Right atrium auricular region (tissue), 2 donors: ENCODE measurements around the gene CEP128. TPM values are rescaled to one million over a fixed set of nuclear protein-coding genes. Genes with fewer than 3 reads are reported as not detected.

Experiments used
- DNase-seq: peaks from one replicate; pipeline ENCODE4 v3.0.0-alpha.2; 2019; ENCODE audit warnings: low spot score
- H3K27ac ChIP-seq, 2 donors: fragments of 200-600 bp; sonication (generic); 1 replicate in 1 of 2; 2 replicates in 1 of 2; pipeline ENCODE4 v1.5.1; 2016 to 2019
- H3K27me3 ChIP-seq, 2 donors: fragments of 200-600 bp; sonication (generic); one replicate each; pipeline versions ENCODE4 v1.5.1 to v1.6.0; 2017 to 2019
- H3K36me3 ChIP-seq: fragments of 200-600 bp; sonication (generic); one replicate; pipeline ENCODE4 v1.5.1; 2016
- H3K4me1 ChIP-seq, 2 donors: fragments of 200-600 bp; sonication (generic); one replicate each; pipeline versions ENCODE4 v1.5.1 to v1.6.0; 2017 to 2019
- H3K4me3 ChIP-seq, 2 donors: fragments of 200-600 bp; sonication (generic); 1 replicate in 1 of 2; 2 replicates in 1 of 2; pipeline ENCODE4 v1.5.1; 2017 to 2019; ENCODE audit warnings: mild to moderate bottlenecking in 1 of 2, moderate library complexity in 1 of 2
- H3K9me3 ChIP-seq, 2 donors: fragments of 200-600 bp; sonication (generic); one replicate each; pipeline ENCODE4 v1.5.1; 2019
- total RNA-seq, 2 donors: library from RNA; depleted of rRNA; stranded (reverse); fragments of >200 nt; gene quantifications; one replicate each; pipeline ENCODE4 v1.1.0, GENCODE V29; 2016
- TF ChIP-seq, protein P1 (sequence below), 2 donors: fragments of 200-600 bp; sonication (generic); IDR thresholded peaks; one replicate each; pipeline ENCODE4 v1.5.1; 2019; ENCODE audit warnings: antibody characterized with exemption in 2 of 2

The CEP128 gene
- total RNA-seq, 2 donors from 2014 or later, result 1.3 to 2.7 TPM

DNA sequence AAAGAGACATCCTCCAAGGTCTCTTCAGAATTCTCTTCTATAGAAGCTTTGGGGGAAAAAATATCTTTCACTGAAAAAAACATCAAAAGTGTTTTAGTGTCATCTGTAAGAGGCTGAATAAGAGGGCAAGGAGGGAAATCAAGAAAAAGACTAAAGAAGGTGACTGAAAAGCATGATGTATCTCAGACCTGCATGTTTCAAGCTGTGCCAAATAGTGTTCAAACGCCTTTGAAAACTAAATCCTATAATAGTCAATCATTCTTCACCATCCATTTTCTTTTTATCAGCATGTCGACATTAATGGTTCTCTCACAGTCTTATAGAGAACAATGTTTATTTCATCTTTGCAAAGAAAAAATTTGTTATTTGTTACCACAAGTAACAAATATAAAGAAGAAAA lies 94.5 kb downstream of the CEP128 start:
- no peak overlapping the region for H3K4me3 ChIP-seq
- TF ChIP-seq, protein P1, sequence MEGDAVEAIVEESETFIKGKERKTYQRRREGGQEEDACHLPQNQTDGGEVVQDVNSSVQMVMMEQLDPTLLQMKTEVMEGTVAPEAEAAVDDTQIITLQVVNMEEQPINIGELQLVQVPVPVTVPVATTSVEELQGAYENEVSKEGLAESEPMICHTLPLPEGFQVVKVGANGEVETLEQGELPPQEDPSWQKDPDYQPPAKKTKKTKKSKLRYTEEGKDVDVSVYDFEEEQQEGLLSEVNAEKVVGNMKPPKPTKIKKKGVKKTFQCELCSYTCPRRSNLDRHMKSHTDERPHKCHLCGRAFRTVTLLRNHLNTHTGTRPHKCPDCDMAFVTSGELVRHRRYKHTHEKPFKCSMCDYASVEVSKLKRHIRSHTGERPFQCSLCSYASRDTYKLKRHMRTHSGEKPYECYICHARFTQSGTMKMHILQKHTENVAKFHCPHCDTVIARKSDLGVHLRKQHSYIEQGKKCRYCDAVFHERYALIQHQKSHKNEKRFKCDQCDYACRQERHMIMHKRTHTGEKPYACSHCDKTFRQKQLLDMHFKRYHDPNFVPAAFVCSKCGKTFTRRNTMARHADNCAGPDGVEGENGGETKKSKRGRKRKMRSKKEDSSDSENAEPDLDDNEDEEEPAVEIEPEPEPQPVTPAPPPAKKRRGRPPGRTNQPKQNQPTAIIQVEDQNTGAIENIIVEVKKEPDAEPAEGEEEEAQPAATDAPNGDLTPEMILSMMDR (IDR thresholded peaks at IDR 0.05), result no peak
- DNase-seq, result no peak
- H3K4me1 ChIP-seq, result no peaks in the 10 kb centered on the region
- no peaks in the 10 kb centered on the region for H3K9me3 ChIP-seq
- no peak overlapping the region for H3K27ac ChIP-seq
- no peaks in the 10 kb centered on the region for H3K36me3 ChIP-seq
- H3K27me3 ChIP-seq, result no peaks in the 10 kb centered on the region

DNA sequence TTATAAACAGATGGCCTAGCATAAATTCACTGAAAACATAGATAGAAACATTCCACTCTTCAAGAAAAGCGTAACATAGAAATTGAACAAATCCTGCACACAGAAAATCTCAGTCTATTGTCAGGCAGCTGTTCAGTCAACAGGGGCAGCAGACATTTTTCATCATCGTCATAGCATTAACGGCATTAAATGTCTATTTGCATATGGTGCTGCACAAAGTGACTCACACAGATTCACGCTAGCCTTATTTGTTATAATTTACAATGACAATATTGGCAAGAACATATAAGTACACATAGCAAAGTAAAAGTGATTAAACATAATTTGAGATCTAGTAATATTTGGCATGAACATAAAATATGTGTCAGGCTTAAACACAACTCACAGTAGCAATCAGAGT lies 95.7 kb downstream of the CEP128 start:
- Histone ChIP-seq H3K27ac (no peak overlapping the region), H3K36me3 (no peaks in the 10 kb centered on the region), H3K4me3 (no peak overlapping the region), H3K27me3 (no peaks in the 10 kb centered on the region), H3K4me1 (no peaks in the 10 kb centered on the region), H3K9me3 (no peaks in the 10 kb centered on the region)
- TF ChIP-seq, protein P1 (IDR thresholded peaks at IDR 0.05), result no peak
- DNase-seq, result no peak

DNA sequence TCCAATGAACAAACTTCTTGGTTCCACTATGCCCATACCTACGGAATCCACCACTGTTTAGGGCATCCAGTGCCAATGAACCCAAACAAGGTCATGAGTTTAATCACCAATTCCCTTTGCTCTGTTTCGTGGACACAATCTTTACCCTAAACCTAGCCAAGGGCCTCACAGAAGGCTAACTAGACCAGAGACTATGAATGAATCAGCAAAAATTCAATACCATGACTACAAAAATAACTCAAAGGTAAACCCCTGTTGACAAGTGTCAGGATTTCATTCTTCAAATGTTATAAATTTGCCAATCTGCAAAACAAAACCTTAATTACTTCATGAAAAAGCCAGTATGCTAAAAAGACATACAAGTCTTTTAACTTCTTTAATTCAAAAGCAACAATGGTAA lies 96.7 kb downstream of the CEP128 start:
- no peak overlapping the region for H3K27ac ChIP-seq
- DNase-seq, result no peak
- TF ChIP-seq, protein P1 (IDR thresholded peaks at IDR 0.05), result no peak
- H3K27me3 ChIP-seq, result no peaks in the 10 kb centered on the region
- H3K36me3 ChIP-seq, result no peaks in the 10 kb centered on the region
- H3K4me1 ChIP-seq, result no peaks in the 10 kb centered on the region
- H3K9me3 ChIP-seq, result no peaks in the 10 kb centered on the region
- no peak overlapping the region for H3K4me3 ChIP-seq

DNA sequence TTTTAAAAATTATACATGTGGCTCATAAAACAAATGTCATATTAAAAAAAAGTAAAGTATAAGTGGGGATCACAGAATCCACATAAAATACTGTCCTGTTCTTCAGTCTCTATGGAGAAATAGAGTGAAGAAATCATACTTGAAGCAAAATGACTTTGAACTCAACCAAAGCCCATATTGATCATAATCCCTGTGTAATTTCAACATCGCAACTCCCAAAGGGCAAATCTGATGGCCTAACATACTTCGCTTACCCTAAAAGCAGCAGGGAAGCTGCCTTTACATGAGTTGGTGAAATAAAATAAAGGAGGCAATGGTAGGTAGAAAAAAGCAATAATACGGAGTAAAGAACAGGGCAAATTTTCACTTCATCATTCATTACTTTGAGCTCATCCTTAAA lies 101.8 kb downstream of the CEP128 start:
- TF ChIP-seq, protein P1 (IDR thresholded peaks at IDR 0.05), result no peak
- no peaks in the 10 kb centered on the region for H3K36me3 ChIP-seq
- H3K27me3 ChIP-seq, result no peaks in the 10 kb centered on the region
- H3K4me3 ChIP-seq, result no peak overlapping the region
- H3K27ac ChIP-seq, result no peak overlapping the region
- no peaks in the 10 kb centered on the region for H3K4me1 ChIP-seq
- H3K9me3 ChIP-seq, result no peaks in the 10 kb centered on the region
- no peak for DNase-seq

DNA sequence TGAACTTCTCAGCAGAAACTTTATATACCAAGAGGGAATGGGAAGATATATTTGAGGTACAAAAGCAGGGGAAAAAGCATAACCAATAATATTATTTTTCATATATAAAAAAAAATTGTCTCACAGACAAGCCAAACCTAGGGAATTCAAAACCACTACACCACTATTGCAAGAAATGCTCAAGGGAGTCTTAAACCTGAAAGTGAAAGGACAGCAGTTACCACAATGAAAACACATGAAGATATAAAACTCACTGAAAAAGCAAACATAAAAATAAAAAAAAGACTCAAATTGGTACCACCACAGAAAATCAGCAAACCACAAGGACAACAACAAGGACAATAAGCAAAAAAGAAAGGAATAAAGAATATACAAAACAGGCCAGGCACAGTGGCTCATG lies 131.9 kb downstream of the CEP128 start:
- H3K4me3 ChIP-seq, result no peak overlapping the region
- TF ChIP-seq, protein P1 (IDR thresholded peaks at IDR 0.05), result no peak
- H3K4me1 ChIP-seq, result no peaks in the 10 kb centered on the region
- no peak overlapping the region for H3K27ac ChIP-seq
- no peaks in the 10 kb centered on the region for H3K36me3 ChIP-seq
- no peak for DNase-seq
- no peaks in the 10 kb centered on the region for H3K27me3 ChIP-seq
- H3K9me3 ChIP-seq, result peaks cover 0 to 17% of the 10 kb centered on the region in 2 donors

DNA sequence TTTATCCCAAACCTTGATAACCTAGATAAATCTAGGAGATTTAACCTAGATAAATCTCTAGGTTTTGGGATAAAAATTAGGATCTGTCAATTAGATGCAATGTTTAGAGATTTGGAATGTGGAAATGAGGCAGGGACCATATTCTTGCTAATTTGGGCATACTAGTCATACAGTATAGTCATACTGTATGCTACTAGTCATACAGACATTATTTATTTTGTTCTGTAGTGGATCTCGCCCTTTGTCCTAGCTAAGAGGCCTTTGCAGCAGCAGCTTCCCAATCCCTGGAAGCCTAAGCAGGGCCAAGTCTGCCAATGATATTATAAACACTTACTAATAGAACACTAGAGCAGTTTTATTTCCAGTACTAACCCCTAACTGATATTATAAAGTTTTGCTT lies 136.4 kb downstream of the CEP128 start:
- Histone ChIP-seq H3K27ac (no peak overlapping the region), H3K4me3 (no peak overlapping the region), H3K27me3 (no peaks in the 10 kb centered on the region), H3K4me1 (no peaks in the 10 kb centered on the region), H3K36me3 (no peaks in the 10 kb centered on the region), H3K9me3 (peaks cover 0 to 17% of the 10 kb centered on the region in 2 donors)
- TF ChIP-seq, protein P1 (IDR thresholded peaks at IDR 0.05), result no peak
- DNase-seq, result no peak
